Kidney capillary endothelial cell (primary cell): Measurements from ENCODE around the gene GPR176.
"Not testable (repeated sequence)": the region's sequence is repeated elsewhere in the genome, so short reads cannot be mapped to it uniquely, and the experiment has no call there.

Experiments used
- DNase-seq: peaks from one replicate; pipeline ENCODE4 v3.0.0-alpha.2; 2018; ENCODE audit warnings: low spot score

Gene GPR176

DNA sequence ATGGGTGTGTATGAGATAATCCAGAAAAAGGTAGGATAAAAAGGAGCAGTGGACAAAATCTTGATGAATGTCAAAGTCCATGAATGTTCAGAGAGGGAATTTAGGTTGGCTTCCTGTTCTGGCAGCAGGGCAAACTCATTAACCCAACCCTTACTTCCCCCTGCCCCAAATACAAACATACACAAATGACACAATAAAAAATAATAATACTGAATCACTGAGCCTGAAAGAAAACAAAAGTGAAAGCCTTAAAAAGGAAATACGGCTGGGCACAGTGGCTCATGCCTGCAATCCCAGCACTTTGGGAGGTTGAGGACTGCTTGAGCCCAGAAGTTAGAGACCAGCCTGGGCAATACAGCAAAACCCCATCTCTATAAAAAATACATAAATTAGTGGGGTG is 62.9 kb downstream of the GPR176 start:
- DNase-seq = no peak

- no peak for DNase-seq
Observed at GRCh38 chr15:39856357-39856756, 63.7 kb downstream of the GPR176 start.

DNA sequence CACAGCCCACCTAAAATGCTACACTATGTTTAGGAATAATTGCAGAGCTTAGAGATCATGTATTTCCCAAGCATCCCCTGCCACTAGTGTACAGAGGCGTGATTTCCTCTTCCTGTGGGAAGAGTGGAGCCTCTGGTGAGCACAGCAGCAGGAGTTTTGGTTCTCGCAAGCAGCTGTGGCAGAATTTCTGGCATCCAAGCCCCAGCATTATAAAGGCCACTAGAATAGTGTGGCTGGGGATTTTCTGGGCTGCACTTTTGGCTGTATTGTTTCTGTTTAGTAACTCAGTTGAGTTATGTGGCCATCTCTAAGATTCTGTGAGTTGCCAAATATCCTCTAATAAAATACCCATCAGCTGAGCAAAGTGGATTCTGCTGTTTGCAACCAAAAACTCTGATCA is 64.7 kb downstream of the GPR176 start:
- DNase-seq = no peak

DNA sequence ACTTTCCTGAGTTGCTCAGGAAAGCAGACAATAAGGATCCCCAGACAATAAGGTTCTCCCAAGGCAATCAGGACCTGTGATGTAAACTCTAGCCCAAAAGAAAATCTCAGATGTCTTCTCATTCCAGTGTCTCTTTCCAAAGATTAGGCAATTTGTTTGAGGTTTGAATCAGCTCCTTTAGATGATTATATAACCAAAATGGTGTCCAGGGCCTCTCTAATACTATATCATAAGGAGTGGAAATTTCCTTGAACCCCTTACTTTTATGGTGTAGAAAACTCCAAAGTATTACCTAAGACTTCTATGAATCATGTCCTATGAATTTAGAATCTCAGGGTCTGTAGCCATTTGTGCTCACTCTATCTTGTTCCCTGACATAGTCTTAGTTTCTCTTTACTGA is 65.9 kb downstream of the GPR176 start:
- DNase-seq = no peak

DNA sequence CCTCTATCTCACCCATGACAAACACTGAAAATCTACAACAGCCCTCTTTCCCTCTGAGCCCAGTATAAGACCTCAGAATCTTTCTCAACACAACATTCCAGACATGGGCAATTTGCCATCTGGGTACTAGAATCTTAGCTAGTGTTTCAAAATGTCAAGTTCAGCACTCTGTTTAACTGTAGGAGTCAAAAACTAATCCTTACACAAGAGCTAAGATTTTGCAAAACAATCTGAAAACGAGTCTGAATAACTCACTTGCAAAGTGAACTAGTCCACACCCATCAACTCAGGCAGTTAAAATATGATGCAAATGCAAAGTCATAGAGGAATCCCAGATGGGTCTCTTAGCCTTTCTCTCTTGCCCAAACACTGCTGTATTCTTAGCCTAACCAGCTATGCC is 67.8 kb downstream of the GPR176 start:
- DNase-seq = no peak

DNA sequence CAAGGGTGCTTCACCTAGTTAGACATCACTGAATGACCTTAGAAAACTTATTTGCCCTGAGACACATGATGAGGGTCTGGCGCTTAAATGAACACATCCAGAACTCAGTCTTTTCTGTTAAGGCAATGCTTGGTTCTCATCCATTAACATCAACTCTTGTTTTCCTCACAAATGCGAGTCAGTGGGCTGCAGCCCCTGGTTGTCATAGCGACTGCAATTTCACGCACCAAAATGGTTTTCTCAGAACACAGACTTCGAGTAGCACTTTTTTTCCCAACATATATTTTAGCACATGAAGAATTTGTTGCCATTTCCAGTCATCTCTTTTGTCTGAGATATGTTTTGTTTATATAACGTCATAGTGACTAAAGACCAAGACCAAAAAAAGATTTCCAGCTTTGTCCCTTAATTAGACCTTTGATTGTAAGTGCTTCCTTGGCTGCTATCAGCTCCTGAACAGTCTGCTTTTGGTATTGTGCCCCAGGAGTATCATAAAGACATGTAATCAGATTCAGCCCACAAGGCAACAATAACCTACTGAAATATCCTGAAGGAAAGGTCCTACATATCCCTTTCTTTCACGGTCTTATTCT is 68.5 kb downstream of the GPR176 start:
- DNase-seq = peak; percentile 12

GRCh38 chr15:39850436-39850835 is 69.6 kb downstream of the GPR176 start:
- no peak for DNase-seq

DNA sequence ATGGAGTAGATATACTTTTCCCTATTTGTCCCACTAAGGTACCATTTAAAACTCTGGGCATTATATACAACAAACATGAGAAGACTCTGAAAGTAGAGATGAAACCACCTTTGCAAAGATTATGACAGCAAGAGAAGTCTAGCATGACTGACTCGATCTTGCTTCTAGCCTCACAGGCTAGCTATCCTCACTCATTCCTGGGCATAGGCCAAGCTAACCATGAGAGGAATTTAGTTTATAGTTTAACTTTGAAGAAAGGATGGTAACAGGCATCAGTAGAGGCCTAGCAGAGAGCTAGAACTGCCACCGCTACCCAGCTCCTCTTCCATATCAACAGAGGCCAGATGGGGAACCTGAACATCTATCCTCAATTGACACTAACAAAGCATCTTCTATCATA is 74.0 kb downstream of the GPR176 start:
- no peak for DNase-seq

GRCh38 chr15:39845582-39845981 is 74.5 kb downstream of the GPR176 start:
- no peak for DNase-seq

GRCh38 chr15:39843565-39843964 is 76.5 kb downstream of the GPR176 start:
- no peak for DNase-seq

DNA sequence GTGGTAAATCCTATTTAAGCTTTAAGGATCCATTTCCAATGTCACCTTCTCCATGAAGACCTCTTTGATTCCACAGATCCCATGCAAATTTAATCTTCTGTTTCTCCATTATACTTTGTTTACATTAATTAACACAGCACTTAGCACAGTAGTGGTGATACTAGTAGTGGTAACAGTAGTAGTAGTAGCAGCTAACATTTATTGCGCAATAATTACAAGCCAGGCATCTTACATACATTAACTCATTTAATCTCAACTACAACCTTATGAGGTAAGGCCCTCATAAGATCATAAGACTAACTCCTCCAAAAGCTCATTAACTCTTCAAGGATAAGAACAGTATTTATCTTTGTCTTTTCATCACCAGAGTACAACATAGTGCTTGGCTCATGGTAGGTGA is 82.6 kb downstream of the GPR176 start:
- no peak for DNase-seq

GRCh38 chr15:39835550-39835949 is 84.5 kb downstream of the GPR176 start:
- no peak for DNase-seq

DNA sequence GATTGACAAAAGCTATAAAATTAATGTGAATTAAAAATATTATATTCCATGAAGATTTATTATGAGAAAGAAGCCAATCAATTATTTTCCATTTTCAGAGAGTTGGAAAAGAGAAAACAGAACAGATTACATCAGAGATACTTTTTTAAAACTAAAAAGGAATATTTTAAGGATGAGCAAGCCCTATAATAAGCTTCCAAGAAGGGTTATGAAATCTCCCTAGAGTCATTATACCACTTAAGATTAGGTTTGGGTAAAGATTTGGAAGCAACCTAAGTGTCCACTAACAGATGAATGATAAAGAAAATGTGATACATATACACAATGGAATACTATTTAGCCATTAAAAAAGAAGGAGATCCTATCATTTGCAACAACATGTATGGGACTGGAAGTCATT is 85.8 kb downstream of the GPR176 start:
- no peak for DNase-seq

- no peak for DNase-seq
Observed at GRCh38 chr15:39833515-39833981, 86.5 kb downstream of the GPR176 start.

- no peak for DNase-seq
Observed at GRCh38 chr15:39830166-39830565, 89.9 kb downstream of the GPR176 start.

DNA sequence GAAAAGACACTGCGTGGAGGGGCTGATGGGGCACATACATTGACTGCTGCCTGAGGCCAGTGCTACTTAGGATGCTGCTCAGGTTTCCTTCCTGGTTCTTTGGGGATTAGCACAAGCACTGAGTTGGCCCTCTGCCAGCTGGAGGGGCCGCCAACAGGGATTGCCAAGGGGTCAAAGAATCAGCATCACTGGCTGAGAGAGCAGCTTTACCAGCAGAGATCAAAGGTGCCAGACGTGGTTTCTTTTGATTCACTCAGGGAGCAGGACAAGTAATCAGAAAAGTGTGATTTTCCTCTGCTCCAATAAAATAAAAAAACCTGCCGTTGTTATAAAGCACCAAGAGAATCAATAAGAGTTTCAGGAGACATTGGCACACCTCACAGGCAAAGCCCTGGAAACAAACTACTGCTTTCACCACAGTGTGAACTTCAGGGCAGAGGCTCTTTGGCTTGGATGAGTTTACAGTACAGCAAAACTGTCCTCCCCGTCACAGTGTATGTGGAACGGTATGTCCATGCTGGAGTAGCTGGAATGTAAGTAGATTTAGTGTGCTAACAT is 91.6 kb downstream of the GPR176 start:
- no peak for DNase-seq

DNA sequence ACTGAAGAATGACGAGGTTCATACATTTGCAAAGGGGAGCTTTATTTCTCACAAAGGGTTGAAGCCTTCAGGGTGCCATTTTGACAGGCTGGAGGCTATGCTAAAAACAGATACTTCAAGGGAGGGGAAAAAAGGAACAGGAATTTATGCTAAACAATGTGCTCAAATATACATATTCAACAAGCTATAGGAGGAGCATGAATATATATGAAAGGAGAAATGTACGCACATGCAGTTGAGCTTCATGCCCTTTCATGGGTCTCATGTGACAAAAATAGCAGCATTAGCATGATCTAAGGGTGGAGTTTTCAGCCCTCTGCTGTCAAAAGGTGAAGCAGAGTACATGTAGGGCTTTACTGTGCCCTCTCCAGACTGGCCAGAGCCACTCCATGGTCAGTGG is 93.1 kb downstream of the GPR176 start:
- no peak for DNase-seq

DNA sequence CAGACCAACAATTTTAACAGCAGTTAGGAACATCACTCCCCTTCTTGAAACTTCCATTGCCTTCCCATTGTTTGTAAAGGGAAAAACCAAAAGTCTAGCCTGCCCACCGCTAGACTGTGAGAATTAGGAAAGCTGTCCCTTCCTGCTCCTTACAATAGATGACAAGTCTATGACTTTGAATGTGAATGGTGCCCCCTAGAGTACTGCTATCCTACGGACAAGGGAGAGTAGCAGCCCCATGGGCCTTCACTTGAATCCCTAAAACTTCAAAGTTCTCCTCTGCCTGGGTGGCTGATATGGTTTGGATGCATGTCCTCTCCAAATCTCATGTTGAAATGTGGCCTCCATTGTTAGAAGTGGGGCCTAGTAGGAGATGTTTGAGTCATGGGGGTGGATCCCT is 96.4 kb downstream of the GPR176 start:
- no peak for DNase-seq

GRCh38 chr15:39820050-39820602 is 99.9 kb downstream of the GPR176 start:
- no peak for DNase-seq

DNA sequence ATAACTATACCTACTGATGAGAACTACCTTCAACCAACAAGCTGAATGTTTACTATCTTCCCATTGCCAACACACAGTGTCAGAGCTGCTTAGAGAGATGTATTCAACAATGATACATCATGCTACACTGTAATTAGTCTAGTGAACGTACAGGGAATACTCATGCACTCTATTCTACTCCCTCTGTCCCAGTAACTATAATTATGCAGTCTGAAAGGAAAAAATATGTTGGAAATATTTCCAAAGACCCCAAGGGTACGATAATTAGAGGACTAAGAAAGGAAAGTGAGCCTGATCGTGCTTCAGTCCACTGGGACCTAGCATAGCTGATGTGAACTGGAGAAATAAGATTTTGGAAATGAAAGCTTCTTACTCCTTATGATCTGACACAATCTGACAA is 100.5 kb downstream of the GPR176 start:
- DNase-seq = no peak

GRCh38 chr15:39817892-39818291 is 102.2 kb downstream of the GPR176 start:
- no peak for DNase-seq

DNA sequence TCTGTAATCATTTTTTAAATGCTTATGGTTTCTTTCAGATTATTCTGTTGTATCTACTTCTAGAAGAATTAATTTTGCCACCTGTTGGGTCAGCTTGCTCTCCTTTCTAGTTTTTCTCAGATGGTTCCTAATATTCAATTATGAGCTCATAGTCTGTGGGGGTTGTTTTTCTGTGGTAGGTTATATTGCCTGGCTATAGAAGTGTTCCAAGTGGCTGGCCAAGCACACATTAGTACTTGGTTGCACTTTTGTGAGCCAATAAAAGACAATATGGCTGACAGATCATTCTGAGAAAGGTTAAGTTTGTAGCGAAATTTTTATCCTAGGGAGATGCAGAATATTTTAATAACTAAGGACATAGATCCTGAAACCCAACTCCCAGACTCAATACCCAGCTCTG is 105.6 kb downstream of the GPR176 start:
- no peak for DNase-seq

DNA sequence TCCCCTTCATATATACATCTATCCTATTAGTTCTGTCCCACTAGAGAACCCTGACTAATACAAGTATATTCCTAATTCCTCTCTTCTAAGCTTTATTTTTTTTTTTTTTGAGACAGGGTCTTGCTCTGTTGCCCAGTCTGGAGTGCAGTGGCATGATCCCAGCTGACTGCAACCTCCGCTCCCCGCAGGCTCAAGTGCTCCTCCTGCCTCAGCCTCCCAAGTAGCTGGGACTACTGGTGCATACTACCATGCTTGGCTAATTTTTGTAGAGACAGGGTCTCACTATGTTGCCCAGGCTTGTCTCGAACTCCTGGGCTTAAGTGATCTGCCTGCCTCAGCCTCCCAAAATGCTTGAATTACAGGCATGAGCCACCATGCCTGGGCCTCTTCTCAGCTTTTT is 107.4 kb downstream of the GPR176 start:
- DNase-seq = not testable (repeated sequence)

DNA sequence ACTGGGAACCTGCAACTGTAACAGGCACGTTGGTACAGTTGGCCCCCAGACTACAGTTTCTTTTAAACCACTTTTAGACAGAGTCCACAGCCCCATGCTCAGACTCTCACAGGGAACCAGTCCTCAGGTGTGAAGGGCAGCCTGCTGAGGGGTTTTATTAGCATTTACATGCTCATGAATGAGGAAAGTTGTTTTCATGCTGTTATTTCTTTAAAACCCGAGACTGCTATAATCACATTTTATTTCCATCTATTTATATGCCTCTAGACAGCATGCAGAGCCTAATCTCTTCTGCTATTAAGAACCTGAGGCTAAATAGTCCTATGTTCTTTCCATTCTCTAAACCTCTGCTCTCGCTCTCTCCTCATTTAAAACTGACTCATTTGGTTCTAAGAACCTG is 111.2 kb downstream of the GPR176 start:
- DNase-seq = no peak
